ENCODE measurements around the gene MEGF11.
A peak's percentile ranks its signal among the peaks of the same experiment; 100 is the strongest.

MEGF11 gene

GRCh38 chr15:66170042-66170441, 83.5 kb downstream of the MEGF11 start:
- no peak for DNase-seq (ENCODE audit: low read depth in 2 of 2)

GRCh38 chr15:66169625-66170024, 83.9 kb downstream of the MEGF11 start:
- no peak for DNase-seq (ENCODE audit: low read depth in 2 of 2)

- DNase-seq (ENCODE audit: low read depth in 2 of 2), result no peak
Observed at GRCh38 chr15:66169023-66169422, 84.5 kb downstream of the MEGF11 start.

DNA sequence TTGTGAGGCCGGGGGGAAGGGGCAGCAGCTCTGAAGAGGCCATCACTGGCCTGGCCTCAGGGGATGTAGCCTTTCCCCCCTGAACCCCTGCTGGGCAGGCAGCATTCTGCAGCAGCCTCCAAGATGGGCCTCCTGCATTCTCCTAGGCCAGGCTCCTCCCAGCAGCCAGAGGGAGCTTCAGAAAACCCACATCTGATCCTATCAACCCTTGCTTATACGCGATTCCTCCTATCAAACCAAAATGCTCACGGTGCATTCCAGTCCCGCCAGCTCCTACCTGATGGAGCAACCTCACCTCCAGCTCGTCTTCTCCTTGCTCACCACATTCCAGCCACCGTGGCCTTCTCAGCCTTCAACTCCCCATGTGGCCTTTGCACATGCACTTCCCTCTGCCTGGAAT, 85.7 kb downstream of the MEGF11 start:
- DNase-seq (ENCODE audit: low read depth in 2 of 2), result no peak

DNA sequence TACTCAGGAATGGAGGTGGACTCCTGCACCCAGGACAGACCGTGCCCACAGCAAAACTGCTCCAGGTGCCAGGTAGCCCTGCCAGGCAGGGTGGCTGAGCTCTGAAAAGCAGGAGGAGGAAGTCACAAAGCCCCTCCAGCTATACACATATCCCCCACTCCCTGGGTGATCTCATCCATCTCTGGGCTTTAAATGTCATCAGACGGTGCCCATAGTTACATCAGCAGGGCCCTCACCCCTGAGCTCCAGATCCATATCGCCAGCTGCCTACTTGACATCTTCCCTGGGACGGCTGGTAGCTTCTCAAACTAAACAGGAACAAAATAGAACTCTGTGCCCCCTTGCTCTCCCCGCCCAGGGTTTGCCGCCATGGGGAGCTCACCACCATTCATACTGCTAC, 87.7 kb downstream of the MEGF11 start:
- no peak for DNase-seq (ENCODE audit: low read depth in 2 of 2)

DNA sequence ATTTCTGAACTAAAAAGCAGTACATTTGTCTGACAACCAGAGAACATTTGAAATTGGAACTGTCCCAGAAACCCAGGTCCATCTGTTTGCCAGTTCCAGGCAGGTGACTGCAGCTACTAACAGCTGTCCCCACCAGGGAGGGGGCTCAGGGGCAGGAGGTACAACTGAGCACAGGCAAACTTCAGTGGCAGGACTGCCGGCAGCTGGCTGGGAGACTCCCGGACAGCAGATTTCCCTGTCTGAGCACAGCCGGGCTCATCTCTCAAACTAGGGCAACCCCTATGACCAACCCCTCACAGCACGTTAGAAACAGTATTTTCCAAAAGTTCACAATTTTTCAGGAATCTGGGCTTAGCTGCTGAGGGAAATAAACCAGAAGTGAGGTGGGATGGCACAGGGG, 88.8 kb downstream of the MEGF11 start:
- DNase-seq (ENCODE audit: low read depth in 2 of 2), result no peak

DNA sequence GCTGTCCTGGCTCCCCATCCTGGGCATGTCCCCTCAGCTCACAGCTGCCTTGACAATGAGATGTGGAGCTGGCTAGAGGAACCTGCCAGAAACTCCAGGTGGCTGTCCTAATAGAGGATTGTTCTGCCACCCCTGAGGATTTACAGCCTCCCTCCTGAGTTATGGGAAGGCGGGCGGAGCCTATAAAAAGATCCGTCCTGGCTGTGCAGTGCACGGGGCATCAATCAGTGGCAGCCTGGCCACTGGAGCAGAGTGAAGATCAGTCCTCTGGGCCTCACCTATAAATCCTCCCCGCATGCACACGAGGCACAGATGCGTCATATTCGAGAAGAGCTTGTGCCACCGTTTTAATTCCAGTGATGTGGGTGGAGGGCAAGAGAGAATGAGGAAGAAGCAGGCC, 90.0 kb downstream of the MEGF11 start:
- DNase-seq (ENCODE audit: low read depth in 2 of 2), result no peak

GRCh38 chr15:66162286-66162685, 91.3 kb downstream of the MEGF11 start:
- no peak for DNase-seq (ENCODE audit: low read depth in 2 of 2)

DNA sequence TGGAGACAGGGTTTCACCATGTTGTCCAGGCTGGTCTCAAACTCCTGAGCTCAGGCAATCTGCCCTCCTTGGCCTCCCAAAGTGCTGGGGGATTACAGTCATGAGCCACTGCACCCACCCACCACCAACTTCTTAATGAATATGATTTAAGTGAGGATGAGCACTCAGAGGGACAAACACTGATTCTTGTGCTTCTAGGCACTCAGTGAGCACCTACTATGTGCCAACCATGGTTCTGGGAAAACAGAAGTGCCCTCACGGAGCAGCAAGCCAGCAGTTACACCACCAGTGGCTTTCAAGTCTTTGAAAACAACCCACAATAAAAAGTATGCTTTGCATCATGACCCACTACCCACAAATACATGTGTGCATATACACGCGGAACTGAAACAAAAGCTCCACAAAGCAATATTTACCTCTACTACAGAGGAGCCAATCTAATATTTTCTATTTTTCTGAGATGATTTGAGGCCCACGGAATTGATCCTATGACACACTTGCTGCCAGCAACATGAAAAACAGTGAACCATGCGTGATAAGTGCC, 91.9 kb downstream of the MEGF11 start:
- DNase-seq (ENCODE audit: low read depth in 2 of 2), result no peak

DNA sequence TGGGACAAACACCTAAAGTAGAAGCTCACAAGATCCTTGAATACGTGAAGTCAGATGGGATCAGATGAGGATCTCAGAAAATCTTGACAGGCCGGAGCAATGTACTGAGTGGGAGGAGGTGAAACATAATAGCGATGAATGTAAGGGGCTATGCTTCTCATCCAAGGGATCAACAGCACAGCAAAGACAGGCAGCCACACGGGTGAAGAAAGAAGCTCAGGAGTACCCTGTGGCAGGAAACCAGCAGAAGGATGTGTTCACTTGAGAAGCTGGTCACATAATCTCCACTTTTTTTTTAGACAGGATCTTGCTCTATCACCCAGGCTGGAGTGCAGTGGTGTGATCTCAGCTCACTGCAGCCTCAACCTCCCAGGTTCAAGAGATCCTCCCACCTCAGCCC, 92.4 kb downstream of the MEGF11 start:
- no peak for DNase-seq (ENCODE audit: low read depth in 2 of 2)

DNA sequence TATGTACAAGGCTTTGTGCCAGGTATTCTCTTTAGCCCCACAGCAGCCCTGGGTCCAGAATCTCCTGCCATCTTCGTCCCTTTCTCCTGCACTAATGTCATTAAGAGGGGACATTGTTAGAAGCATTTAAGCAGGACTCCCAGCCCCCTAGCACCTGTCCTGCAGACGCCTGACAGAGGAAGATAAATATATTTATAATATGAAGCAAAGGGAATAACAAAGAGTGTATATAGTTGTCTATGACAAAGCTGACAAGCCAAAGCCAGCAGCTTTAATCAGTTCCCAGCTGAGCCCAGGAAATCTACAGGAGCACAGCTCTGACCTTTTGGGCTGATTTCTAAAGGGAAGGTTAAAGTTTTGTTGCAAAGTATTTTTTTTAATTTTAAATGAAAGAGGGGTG, 96.0 kb downstream of the MEGF11 start:
- DNase-seq (ENCODE audit: low read depth in 2 of 2), result no peak

- no peak for DNase-seq (ENCODE audit: low read depth in 2 of 2)
Observed at GRCh38 chr15:66156310-66156975, 97.1 kb downstream of the MEGF11 start.

DNA sequence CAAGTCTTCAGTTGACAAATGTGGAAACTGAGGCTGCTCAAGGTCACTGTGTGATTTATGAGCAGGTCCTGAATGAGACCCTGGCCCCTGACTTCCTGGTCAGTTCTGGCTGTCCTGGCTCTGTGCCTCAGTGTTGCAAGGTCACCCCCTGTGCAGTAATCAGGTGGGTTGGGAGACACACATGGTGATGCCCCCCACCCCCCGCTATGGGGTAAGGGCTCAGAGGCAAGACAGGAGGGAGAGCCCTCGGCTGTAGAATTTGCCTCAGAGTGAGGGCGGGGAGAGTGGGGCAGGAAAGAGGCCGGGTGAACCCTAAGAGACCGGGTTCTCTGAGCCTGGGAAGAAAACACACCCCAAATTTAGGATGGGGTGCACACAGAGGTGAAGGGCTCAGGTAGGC, 98.5 kb downstream of the MEGF11 start:
- no peak for DNase-seq (ENCODE audit: low read depth in 2 of 2)

DNA sequence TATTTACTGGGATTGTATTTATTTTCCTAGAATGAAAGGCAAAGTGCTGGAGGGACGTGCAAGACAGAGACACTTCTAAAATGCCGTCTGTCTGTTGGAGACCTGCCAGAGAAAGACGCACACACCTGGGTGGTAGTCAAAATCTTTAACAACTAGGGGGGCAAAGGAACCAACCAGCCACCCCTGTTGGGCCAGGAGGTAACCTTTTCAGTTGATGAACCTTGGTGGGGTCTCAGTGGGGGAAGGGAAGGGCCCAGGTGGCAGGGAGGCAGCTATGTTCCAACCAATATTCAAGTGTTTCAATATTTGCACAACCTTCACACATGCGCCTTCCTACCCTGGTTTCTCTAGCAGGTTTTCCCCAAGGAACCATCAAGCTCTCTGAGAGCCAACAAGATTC, 99.0 kb downstream of the MEGF11 start:
- no peak for DNase-seq (ENCODE audit: low read depth in 2 of 2)

- no peak for DNase-seq (ENCODE audit: low read depth in 2 of 2)
Observed at GRCh38 chr15:66153549-66154415, 99.8 kb downstream of the MEGF11 start.

DNA sequence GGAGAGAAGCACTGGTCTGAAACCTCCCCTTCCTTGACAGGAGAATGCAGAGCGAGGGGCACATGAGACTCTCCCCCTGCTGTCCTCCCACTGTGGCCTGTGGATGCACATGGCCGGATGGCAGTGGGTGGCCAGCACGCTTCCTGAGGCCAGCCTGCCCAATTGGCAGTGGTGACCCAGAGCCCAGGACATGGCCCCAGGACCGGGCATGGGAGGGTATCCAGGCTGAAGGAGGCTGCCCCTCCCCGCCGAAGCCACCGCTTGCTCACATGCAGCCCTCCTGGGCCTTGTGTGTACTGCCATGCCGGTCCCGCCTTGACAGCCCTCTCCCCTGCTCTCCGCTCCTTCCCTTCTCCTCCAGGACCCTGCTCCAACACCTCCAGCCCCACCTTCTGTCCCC, 100.9 kb downstream of the MEGF11 start:
- no peak for DNase-seq (ENCODE audit: low read depth in 2 of 2)

- DNase-seq (ENCODE audit: low read depth in 2 of 2), result peak in 1 of 2 donors; percentile 1
Observed at GRCh38 chr15:66151809-66152208, 101.7 kb downstream of the MEGF11 start.

- DNase-seq (ENCODE audit: low read depth in 2 of 2), result no peak
Observed at GRCh38 chr15:66149871-66150270, 103.7 kb downstream of the MEGF11 start.

DNA sequence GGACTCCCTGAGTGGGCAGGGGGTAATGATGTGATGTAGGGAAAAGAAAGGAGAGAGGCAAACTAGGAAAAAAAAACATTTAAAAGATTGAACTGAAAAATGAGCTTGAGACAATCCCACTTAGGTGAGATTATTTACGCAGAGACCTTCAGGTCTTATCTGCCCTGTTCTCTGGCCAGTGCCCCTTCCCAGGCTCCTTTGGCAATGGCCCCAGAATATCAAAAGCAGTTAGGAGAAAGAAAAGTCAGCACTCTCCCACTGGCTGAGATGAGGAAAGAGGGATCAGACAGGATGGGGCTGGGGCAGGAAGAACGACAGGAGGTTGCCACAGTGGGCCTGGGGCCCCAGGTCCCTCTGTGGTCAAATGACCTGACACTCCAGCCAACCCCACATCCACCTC, 105.4 kb downstream of the MEGF11 start:
- DNase-seq (ENCODE audit: low read depth in 2 of 2), result no peak

DNA sequence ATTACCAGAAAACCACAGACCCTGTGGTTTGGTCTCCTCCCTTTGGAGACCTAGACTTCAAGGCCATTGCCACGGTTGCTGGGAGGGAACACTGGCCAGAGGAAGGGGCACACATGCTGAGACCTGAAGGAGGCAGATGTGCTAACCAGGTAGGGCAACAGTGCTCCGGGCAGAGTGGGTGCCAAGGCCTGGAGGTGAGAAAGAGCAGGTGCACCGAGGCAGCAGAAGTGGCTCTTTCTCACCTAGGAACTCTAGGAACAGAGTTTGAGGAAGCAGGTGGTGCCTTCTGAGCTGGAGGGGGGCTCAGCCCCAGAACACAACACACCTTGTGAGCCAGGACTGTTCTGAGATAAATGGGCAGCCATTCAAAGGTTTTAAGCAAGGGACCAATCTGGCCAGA, 106.1 kb downstream of the MEGF11 start:
- DNase-seq (ENCODE audit: low read depth in 2 of 2), result no peak

DNA sequence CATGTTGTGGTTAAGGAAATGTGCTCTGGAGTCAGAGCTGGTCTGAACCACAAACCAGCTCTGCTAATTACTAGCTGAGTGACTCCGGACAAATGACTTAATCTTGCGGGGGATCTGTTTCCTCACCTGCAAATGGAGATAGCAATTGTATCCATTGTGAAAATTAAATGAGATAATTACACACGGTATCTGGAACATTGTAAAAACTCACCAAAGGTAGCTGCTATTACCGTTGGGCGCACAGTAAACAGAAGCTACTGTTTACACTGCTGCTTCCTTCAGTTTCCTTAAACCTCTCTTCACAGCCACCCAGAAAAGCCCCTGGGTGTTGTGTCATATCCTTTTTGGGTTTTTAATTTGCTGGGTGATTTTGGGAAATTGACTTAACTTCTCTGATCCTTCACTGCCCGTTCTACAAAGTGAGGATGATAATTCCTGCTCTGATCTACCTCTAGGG, 107.8 kb downstream of the MEGF11 start:
- DNase-seq (ENCODE audit: low read depth in 2 of 2), result no peak

GRCh38 chr15:66144978-66145725, 108.4 kb downstream of the MEGF11 start:
- DNase-seq (ENCODE audit: low read depth in 2 of 2), result no peak
